Body of pancreas (tissue), 4 donors: Measurements from ENCODE around the gene MPLKIP.
"Not testable (repeated sequence)": the region's sequence is repeated elsewhere in the genome, so short reads cannot be mapped to it uniquely, and the experiment has no call there.

Source experiments
- CTCF ChIP-seq, 7 experiments: fragments of 450-650 bp in 4 of 7; fragments of 200-600 bp in 3 of 7; sonication (generic) in 3 of 7; IDR thresholded peaks; one replicate each; pipeline ENCODE4 v1.5.1; 2016 to 2019; ENCODE audit warnings: antibody characterized with exemption in 7 of 7
- POLR2A ChIP-seq, 3 donors: fragments of 450-650 bp; IDR thresholded peaks; one replicate each; pipeline ENCODE4 v1.6.1; 2016; ENCODE audit warnings: antibody characterized with exemption in 3 of 3, mild to moderate bottlenecking in 2 of 3

GRCh38 chr7:40122100-40122939 lies 12.1 kb downstream of the MPLKIP start:
- not testable (repeated sequence) for TF ChIP-seq CTCF, POLR2A (IDR thresholded peaks at IDR 0.05)
